ENCODE measurements around the gene RTN1.

DNA sequence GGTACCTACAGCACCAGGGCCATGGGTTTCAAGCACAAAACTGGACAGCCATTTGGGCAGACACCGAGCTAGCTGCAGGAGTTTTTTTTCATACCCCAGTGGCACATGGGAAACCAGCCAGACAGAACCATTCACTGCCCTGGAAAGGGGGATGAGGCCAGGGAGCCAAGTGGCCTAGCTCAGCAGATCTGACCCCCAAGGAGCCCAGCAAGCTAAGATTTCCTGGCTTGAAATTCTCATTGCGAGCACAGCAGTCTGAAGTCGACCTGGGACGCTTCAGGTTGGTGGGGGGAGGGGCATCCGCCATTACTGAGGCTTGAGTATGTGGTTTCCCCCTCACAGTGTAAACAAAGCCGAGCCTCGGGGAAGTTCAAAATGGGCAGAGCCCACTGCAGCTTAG lies 212.8 kb downstream of the RTN1 start:
- TF ChIP-seq, protein P1, sequence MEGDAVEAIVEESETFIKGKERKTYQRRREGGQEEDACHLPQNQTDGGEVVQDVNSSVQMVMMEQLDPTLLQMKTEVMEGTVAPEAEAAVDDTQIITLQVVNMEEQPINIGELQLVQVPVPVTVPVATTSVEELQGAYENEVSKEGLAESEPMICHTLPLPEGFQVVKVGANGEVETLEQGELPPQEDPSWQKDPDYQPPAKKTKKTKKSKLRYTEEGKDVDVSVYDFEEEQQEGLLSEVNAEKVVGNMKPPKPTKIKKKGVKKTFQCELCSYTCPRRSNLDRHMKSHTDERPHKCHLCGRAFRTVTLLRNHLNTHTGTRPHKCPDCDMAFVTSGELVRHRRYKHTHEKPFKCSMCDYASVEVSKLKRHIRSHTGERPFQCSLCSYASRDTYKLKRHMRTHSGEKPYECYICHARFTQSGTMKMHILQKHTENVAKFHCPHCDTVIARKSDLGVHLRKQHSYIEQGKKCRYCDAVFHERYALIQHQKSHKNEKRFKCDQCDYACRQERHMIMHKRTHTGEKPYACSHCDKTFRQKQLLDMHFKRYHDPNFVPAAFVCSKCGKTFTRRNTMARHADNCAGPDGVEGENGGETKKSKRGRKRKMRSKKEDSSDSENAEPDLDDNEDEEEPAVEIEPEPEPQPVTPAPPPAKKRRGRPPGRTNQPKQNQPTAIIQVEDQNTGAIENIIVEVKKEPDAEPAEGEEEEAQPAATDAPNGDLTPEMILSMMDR (IDR thresholded peaks at IDR 0.05): no peak
- TF ChIP-seq POLR2A (IDR thresholded peaks at IDR 0.05) (no peak), POLR2AphosphoS5 (IDR thresholded peaks at IDR 0.05) (no peak), EP300 (IDR thresholded peaks at IDR 0.05) (no peak)
